HCT116 (cell line): Measurements from ENCODE around the gene AMT.

Experiments used
- EGR1 ChIP-seq: IDR thresholded peaks from 2 replicates; pipeline ENCODE4 v1.6.1; 2012; ENCODE audit warnings: low read depth
- EZH2 ChIP-seq: fragments of 200-600 bp; sonication (generic); IDR thresholded peaks from 2 replicates; pipeline ENCODE4 v1.6.1; 2017; ENCODE audit warnings: antibody characterized with exemption, mixed run types
- EZH2phosphoT487 ChIP-seq: fragments of 200-600 bp; IDR thresholded peaks from 2 replicates; pipeline ENCODE4 v1.6.1; 2018; ENCODE audit warnings: antibody characterized with exemption, borderline replicate concordance
- JUND ChIP-seq: IDR thresholded peaks from 2 replicates; pipeline ENCODE4 v1.6.1; 2012
- POLR2AphosphoS5 ChIP-seq: IDR thresholded peaks from 2 replicates; pipeline ENCODE4 v1.6.1; 2011; ENCODE audit warnings: mild to moderate bottlenecking, low read depth, low read length, moderate library complexity
- RAD21 ChIP-seq: IDR thresholded peaks from 2 replicates; pipeline ENCODE4 v1.6.1; 2012; ENCODE audit warnings: low read depth, mild to moderate bottlenecking
- SIN3A ChIP-seq: IDR thresholded peaks from 2 replicates; pipeline ENCODE4 v1.6.1; 2012; ENCODE audit warnings: low read depth
- TCF7L2 ChIP-seq: IDR thresholded peaks from 2 replicates; pipeline ENCODE4 v1.7.0; 2011; ENCODE audit warnings: borderline replicate concordance, inconsistent platforms; ENCODE audit not compliant: insufficient read depth, insufficient read length; ENCODE audit errors: extremely low read depth
- YY1 ChIP-seq: IDR thresholded peaks from 2 replicates; pipeline ENCODE4 v1.6.1; 2011; ENCODE audit warnings: low read length, low read depth, moderate library complexity, mild to moderate bottlenecking; ENCODE audit not compliant: insufficient replicate concordance; ENCODE audit errors: extremely low read depth
- ZNF274 ChIP-seq: fragments of 200-500 bp; sonication (Bioruptor generic); IDR thresholded peaks from 2 replicates; pipeline ENCODE4 v1.6.1; 2014; ENCODE audit warnings: mild to moderate bottlenecking, low read depth, low read length, inconsistent platforms
- TF ChIP-seq, protein P1 (sequence below): IDR thresholded peaks from 2 replicates; pipeline ENCODE4 v1.6.1; 2011; ENCODE audit warnings: mild to moderate bottlenecking, low read length, moderate library complexity; ENCODE audit not compliant: insufficient replicate concordance; ENCODE audit errors: extremely low read depth
- TF ChIP-seq, protein P2 (sequence below), 3 experiments: fragments of 200-600 bp in 1 of 3; sonication (generic) in 1 of 3; IDR thresholded peaks in 2 of 3; conservative IDR thresholded peaks in 1 of 3; 2 replicates each; pipeline ENCODE4 v1.5.1; 2012 to 2017; ENCODE audit warnings: low read depth in 2 of 3, low read length in 2 of 3, antibody characterized with exemption in 1 of 3, borderline replicate concordance in 1 of 3, control low read depth in 1 of 3, mild to moderate bottlenecking in 1 of 3, mixed read lengths in 1 of 3, mixed run types in 1 of 3, moderate library complexity in 1 of 3; ENCODE audit not compliant: insufficient read depth in 1 of 3
- TF ChIP-seq, protein P3 (sequence below): IDR thresholded peaks from 2 replicates; pipeline ENCODE4 v1.6.1; 2012
- TF ChIP-seq, protein P4 (sequence below): IDR thresholded peaks from 2 replicates; pipeline ENCODE4 v1.6.1; 2012; ENCODE audit warnings: low read depth

DNA sequence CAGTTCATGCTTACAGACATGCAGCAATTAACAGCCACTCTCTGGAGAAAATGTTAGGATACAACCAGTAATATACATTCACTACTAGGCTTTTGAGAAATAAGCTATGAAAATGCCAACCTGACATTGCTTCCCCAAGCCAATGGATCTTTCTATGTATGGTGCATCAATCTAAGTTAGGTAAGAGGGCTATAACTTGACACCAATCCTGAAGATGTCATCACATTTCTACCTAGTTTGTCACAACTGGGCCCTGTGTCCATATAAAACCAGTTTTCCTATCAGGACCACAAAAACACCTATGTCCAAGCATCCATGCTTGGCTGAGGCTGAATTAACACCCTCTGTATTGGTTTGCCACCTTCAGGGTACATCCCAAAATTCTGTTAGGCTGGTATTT lies 50.3 kb downstream of the AMT start:
- TF ChIP-seq, protein P1, sequence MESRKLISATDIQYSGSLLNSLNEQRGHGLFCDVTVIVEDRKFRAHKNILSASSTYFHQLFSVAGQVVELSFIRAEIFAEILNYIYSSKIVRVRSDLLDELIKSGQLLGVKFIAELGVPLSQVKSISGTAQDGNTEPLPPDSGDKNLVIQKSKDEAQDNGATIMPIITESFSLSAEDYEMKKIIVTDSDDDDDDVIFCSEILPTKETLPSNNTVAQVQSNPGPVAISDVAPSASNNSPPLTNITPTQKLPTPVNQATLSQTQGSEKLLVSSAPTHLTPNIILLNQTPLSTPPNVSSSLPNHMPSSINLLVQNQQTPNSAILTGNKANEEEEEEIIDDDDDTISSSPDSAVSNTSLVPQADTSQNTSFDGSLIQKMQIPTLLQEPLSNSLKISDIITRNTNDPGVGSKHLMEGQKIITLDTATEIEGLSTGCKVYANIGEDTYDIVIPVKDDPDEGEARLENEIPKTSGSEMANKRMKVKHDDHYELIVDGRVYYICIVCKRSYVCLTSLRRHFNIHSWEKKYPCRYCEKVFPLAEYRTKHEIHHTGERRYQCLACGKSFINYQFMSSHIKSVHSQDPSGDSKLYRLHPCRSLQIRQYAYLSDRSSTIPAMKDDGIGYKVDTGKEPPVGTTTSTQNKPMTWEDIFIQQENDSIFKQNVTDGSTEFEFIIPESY: no peak
- TF ChIP-seq, protein P2, sequence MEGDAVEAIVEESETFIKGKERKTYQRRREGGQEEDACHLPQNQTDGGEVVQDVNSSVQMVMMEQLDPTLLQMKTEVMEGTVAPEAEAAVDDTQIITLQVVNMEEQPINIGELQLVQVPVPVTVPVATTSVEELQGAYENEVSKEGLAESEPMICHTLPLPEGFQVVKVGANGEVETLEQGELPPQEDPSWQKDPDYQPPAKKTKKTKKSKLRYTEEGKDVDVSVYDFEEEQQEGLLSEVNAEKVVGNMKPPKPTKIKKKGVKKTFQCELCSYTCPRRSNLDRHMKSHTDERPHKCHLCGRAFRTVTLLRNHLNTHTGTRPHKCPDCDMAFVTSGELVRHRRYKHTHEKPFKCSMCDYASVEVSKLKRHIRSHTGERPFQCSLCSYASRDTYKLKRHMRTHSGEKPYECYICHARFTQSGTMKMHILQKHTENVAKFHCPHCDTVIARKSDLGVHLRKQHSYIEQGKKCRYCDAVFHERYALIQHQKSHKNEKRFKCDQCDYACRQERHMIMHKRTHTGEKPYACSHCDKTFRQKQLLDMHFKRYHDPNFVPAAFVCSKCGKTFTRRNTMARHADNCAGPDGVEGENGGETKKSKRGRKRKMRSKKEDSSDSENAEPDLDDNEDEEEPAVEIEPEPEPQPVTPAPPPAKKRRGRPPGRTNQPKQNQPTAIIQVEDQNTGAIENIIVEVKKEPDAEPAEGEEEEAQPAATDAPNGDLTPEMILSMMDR (IDR thresholded peaks at IDR 0.05 in 2 of 3, conservative IDR thresholded peaks at IDR 0.05 in 1 of 3; ENCODE audit: borderline replicate concordance in 1 of 3, insufficient read depth in 1 of 3, low read depth in 2 of 3, low read length in 2 of 3): no peak
- TF ChIP-seq RAD21 (no peak), SIN3A (no peak), EZH2 (no peak), YY1 (no peak), POLR2AphosphoS5 (no peak), EZH2phosphoT487 (no peak), JUND (no peak), TCF7L2 (no peak), ZNF274 (no peak), EGR1 (no peak)
- TF ChIP-seq, protein P3, sequence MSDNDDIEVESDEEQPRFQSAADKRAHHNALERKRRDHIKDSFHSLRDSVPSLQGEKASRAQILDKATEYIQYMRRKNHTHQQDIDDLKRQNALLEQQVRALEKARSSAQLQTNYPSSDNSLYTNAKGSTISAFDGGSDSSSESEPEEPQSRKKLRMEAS: no peak
- TF ChIP-seq, protein P4, sequence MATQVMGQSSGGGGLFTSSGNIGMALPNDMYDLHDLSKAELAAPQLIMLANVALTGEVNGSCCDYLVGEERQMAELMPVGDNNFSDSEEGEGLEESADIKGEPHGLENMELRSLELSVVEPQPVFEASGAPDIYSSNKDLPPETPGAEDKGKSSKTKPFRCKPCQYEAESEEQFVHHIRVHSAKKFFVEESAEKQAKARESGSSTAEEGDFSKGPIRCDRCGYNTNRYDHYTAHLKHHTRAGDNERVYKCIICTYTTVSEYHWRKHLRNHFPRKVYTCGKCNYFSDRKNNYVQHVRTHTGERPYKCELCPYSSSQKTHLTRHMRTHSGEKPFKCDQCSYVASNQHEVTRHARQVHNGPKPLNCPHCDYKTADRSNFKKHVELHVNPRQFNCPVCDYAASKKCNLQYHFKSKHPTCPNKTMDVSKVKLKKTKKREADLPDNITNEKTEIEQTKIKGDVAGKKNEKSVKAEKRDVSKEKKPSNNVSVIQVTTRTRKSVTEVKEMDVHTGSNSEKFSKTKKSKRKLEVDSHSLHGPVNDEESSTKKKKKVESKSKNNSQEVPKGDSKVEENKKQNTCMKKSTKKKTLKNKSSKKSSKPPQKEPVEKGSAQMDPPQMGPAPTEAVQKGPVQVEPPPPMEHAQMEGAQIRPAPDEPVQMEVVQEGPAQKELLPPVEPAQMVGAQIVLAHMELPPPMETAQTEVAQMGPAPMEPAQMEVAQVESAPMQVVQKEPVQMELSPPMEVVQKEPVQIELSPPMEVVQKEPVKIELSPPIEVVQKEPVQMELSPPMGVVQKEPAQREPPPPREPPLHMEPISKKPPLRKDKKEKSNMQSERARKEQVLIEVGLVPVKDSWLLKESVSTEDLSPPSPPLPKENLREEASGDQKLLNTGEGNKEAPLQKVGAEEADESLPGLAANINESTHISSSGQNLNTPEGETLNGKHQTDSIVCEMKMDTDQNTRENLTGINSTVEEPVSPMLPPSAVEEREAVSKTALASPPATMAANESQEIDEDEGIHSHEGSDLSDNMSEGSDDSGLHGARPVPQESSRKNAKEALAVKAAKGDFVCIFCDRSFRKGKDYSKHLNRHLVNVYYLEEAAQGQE: no peak
